GM10248 (cell line): ENCODE measurements around the gene TASP1.
"Not testable (repeated sequence)": the region's sequence is repeated elsewhere in the genome, so short reads cannot be mapped to it uniquely, and the experiment has no call there.

Source experiments
- CTCF ChIA-PET: fragments of 300-600 bp; sonication (Branson Sonifier 250); formaldehyde crosslinking; extraction: SDS; loops from one replicate; lab custom pipeline; 2021; ENCODE audit warnings: antibody characterized with exemption; lab: Yijun Ruan, JAX
- POLR2A ChIA-PET: fragments of 350-650 bp; sonication (Branson Sonifier 250); formaldehyde crosslinking; extraction: SDS; loops from one replicate; lab custom pipeline; 2020; ENCODE audit warnings: antibody characterized with exemption; lab: Yijun Ruan, JAX
- DNase-seq: peaks from one replicate; pipeline ENCODE4 v3.0.0; 2012; ENCODE audit errors: extremely low spot score
- TF ChIP-seq, protein P1 (sequence below): IDR thresholded peaks from 2 replicates; pipeline ENCODE4 v1.5.1; 2012; ENCODE audit warnings: mild to moderate bottlenecking, low read depth; ENCODE audit errors: extremely low read depth, missing control alignments, control extremely low read depth

Gene TASP1

DNA sequence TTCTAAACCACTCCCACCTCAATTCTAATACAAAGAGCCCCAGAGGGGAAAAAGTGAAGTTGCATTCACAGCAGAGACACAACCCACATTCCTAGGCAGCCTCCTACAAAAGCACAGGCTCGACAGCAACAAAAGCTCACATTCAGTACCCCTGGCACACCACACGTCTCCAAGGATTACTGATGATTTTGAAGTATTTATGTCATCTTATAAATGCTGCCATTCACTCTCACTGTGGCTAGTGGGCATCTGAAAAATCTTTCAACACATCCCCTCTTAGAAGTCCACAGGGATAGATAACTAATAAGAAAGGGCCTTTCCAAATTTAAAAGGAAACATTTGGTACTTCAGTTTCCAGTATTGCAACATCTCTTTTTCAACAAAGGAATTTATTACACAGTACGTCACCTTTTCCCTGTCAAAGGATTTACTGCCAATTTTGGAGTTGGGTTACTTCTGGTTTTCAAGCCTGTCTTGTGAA lies 146.7 kb downstream of the TASP1 start:
- TF ChIP-seq, protein P1, sequence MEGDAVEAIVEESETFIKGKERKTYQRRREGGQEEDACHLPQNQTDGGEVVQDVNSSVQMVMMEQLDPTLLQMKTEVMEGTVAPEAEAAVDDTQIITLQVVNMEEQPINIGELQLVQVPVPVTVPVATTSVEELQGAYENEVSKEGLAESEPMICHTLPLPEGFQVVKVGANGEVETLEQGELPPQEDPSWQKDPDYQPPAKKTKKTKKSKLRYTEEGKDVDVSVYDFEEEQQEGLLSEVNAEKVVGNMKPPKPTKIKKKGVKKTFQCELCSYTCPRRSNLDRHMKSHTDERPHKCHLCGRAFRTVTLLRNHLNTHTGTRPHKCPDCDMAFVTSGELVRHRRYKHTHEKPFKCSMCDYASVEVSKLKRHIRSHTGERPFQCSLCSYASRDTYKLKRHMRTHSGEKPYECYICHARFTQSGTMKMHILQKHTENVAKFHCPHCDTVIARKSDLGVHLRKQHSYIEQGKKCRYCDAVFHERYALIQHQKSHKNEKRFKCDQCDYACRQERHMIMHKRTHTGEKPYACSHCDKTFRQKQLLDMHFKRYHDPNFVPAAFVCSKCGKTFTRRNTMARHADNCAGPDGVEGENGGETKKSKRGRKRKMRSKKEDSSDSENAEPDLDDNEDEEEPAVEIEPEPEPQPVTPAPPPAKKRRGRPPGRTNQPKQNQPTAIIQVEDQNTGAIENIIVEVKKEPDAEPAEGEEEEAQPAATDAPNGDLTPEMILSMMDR = no peak
- ChIA-PET CTCF (no interaction called here), POLR2A (no interaction called here)
- no peak for DNase-seq

DNA sequence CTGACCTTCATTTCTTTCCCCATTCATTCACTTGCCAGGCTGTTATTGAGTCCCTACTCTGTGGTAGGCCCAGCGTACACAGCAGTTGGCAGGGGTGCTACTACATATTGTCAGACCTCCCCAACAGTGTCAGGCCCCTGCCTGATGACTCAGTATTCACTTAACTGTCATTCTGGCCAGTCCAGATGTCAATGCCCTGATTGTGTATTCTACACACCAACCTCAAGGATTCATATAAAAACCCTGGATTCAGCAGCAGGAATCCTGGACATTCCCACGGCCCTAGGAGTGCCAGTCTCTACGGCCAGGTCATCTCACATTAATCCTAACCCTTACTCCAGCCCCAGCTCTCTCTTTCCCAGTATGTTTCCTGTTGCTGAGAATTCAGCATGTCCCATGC lies 151.5 kb downstream of the TASP1 start:
- ChIA-PET CTCF (no interaction called here), POLR2A (no interaction called here)
- no peak for DNase-seq
- TF ChIP-seq, protein P1 = no peak

DNA sequence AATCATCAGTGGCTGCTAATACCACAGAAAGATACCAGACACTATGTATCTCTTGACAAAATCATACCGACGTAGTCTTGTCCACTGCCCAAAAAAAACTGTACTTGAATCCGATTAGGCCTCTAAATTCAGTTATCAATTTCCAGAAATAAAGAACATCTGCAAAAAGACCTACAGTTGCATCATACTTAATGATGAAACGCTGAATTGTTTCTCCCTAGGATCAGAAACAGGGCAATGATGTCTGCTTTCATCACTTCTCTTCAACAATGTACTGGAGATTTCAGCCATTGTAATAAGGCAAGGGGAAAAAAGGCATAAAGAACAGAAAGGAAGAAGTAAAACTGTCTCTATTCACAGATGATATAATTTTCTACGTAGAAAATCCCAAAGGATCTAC lies 152.0 kb downstream of the TASP1 start:
- CTCF ChIA-PET = no interaction called here
- DNase-seq = no peak
- POLR2A ChIA-PET = no interaction called here
- TF ChIP-seq, protein P1 = no peak

DNA sequence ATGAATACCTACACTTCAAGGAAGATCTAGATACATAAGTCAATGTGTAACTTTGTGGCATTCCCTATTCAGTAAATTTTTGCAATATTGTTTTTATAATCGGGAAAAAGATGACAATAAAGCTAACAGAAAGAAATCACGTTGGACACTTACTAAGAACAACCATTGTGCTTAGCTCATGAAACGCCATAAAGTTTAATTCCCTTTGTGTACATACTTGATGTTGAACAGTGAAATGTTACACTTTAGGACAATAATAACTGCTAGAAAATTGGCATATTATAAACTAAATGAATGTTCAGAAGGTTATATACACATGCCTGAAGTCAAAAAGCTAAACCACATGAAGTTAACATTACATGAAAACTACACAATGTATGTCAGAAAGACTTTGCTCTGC lies 153.2 kb downstream of the TASP1 start:
- ChIA-PET CTCF (interaction anchor here (0.8 to 1.4 kb wide), 2 partner anchors 12 to 61 kb away, joined by 3 to 4 read pairs; no protein-coding TSS in a partner anchor), POLR2A (no interaction called here)
- TF ChIP-seq, protein P1 = no peak
- no peak for DNase-seq

DNA sequence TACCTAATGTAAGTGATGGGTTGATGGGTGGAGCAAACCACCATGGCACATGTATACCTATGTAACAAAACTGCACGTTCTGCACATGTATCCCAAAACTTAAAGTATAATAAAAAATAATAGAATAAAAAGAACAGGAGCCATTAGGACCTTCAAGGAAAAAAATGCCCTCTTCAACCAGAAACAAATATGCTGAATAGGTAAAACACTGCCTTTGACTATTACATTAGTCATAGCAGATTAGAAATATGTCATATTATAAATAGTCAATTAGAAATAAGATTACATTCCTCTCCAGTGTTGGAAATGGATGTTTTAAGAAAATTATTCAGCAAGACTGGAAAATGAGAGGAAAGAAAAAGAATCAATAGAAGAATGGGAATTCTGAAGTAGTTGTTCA lies 153.7 kb downstream of the TASP1 start:
- POLR2A ChIA-PET, DNase-seq: not testable (repeated sequence)
- CTCF ChIA-PET = interaction anchor here (1.4 kb wide), 1 partner anchor 61 kb away, joined by 4 read pairs; no protein-coding TSS in a partner anchor

DNA sequence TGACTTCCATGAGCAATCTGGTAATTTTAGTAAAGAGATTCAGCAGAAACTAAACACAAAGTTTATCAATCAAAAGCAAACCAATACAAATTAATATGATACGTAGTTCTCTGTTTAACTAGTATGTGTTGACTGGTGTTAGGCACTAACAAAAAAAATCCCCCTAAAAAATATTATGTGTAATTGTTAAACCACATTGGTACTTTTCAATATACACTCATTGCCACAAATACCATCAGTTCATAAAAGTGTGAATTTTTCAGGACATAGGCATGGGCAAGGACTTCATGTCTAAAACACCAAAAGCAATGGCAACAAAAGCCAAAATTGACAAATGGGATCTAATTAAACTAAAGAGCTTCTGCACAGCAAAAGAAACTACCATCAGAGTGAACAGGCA lies 155.3 kb downstream of the TASP1 start:
- CTCF ChIA-PET, POLR2A ChIA-PET, DNase-seq: not testable (repeated sequence)

DNA sequence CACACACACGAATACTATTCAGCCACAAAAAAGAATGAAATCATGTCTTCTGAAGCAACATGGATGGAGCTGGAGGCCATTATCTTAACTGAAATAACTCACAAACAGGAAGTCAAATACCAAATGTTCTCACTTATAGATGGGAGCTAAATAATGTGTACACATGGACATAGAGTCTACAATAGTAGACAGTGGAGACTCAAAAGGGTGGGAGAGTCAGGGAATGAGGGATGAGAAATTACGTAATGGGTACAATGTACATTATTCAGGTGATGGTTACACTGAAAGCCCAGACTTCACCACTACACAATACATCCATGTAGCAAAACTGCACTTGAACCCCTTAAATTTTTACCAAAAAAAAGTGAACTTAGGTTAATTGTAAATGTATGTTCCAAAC lies 160.4 kb downstream of the TASP1 start:
- TF ChIP-seq, protein P1 = no peak
- POLR2A ChIA-PET = no interaction called here
- CTCF ChIA-PET = interaction anchor here (0.7 to 1.2 kb wide), 2 partner anchors 8 to 69 kb away, joined by 3 read pairs; no protein-coding TSS in a partner anchor
- DNase-seq = no peak

DNA sequence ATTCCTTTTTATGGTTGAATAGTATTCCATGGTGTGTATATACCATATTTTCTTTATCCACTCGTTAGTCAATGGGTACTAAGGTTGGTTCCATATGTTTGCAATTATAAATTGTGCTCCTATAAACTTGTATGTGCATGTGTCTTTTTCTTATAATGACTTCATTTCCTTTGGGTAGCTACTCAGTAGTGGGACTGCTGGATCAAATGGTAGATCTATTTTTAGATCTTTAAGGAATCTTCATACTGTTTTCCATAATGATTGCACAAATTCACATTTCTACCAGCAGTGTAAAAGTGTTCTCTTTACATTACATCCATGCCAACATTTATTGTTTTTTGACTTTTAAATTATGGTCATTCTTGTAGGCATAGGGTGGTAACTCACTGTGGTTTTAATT lies 164.3 kb downstream of the TASP1 start:
- CTCF ChIA-PET = no interaction called here
- POLR2A ChIA-PET = no interaction called here
- TF ChIP-seq, protein P1 = no peak

More for the DNA sequence above, 164.3 kb downstream of the TASP1 start:
- no peak for DNase-seq
